Mesenchymal stem cell (in vitro differentiated cells and primary cell): ENCODE results near the gene RNF44.
A peak's percentile ranks its signal among the peaks of the same experiment; 100 is the strongest.

Experiments used
- DNase-seq: peaks from one replicate; pipeline ENCODE4 v3.0.0-alpha.2; 2013
- H2AFZ ChIP-seq: one replicate; pipeline ENCODE4 v1.6.1; 2013; ENCODE audit warnings: low read depth, mild to moderate bottlenecking, control low read depth, inconsistent platforms, low read length, moderate library complexity
- H2AK5ac ChIP-seq: 2 replicates; pipeline ENCODE4 v1.6.1; 2013; ENCODE audit warnings: low read length, moderate library complexity, mild to moderate bottlenecking, inconsistent platforms; ENCODE audit not compliant: severe bottlenecking
- H2BK120ac ChIP-seq: one replicate; pipeline ENCODE4 v1.6.1; 2013; ENCODE audit warnings: low read depth, mild to moderate bottlenecking, inconsistent platforms, low read length, moderate library complexity
- H2BK12ac ChIP-seq, 2 experiments: one replicate each; pipeline ENCODE4 v1.6.1; 2013; ENCODE audit warnings: inconsistent platforms in 2 of 2, low read length in 2 of 2, mild to moderate bottlenecking in 2 of 2, moderate library complexity in 2 of 2, control low read depth in 1 of 2
- H2BK15ac ChIP-seq: one replicate; pipeline ENCODE4 v1.6.1; 2013; ENCODE audit warnings: mild to moderate bottlenecking, low read depth, inconsistent platforms; ENCODE audit not compliant: poor library complexity, severe bottlenecking
- H2BK5ac ChIP-seq: 2 replicates; pipeline ENCODE4 v1.6.1; 2013; ENCODE audit warnings: low read depth, mild to moderate bottlenecking, low read length, control low read depth, inconsistent platforms; ENCODE audit not compliant: poor library complexity, severe bottlenecking
- H3K14ac ChIP-seq, 2 experiments: one replicate each; pipeline ENCODE4 v1.6.1; 2013; ENCODE audit warnings: inconsistent platforms in 2 of 2, low read length in 2 of 2, control low read depth in 1 of 2, mild to moderate bottlenecking in 1 of 2, moderate library complexity in 1 of 2
- H3K18ac ChIP-seq, 2 experiments: one replicate each; pipeline ENCODE4 v1.6.1; 2013; ENCODE audit warnings: inconsistent platforms in 2 of 2, low read length in 2 of 2, control low read depth in 1 of 2, low read depth in 1 of 2, mild to moderate bottlenecking in 1 of 2
- H3K23ac ChIP-seq, 2 experiments: one replicate each; pipeline ENCODE4 v1.6.1; 2013; ENCODE audit warnings: inconsistent platforms in 2 of 2, low read length in 2 of 2, mild to moderate bottlenecking in 2 of 2, moderate library complexity in 2 of 2, control low read depth in 1 of 2
- H3K27ac ChIP-seq: 2 replicates; pipeline ENCODE4 v1.5.1; 2013; ENCODE audit warnings: mild to moderate bottlenecking, moderate library complexity, low read length, control low read depth, inconsistent platforms; ENCODE audit not compliant: poor library complexity, severe bottlenecking
- H3K27me3 ChIP-seq, 2 experiments: 2 replicates each; pipeline versions ENCODE4 v1.6.1 to v1.7.0; 2013; ENCODE audit warnings: low read length in 2 of 2, mild to moderate bottlenecking in 2 of 2, moderate library complexity in 2 of 2, control low read depth in 1 of 2, inconsistent platforms in 1 of 2; ENCODE audit not compliant: control insufficient read depth in 1 of 2, insufficient read depth in 1 of 2
- H3K36me3 ChIP-seq, 2 experiments: 2 replicates each; pipeline versions ENCODE4 v1.6.1 to v1.7.0; 2013; ENCODE audit warnings: low read length in 2 of 2, control low read depth in 1 of 2, inconsistent platforms in 1 of 2, low read depth in 1 of 2, mild to moderate bottlenecking in 1 of 2; ENCODE audit not compliant: insufficient read depth in 2 of 2, control insufficient read depth in 1 of 2
- H3K4ac ChIP-seq, 2 experiments: one replicate each; pipeline ENCODE4 v1.6.1; 2013; ENCODE audit warnings: inconsistent platforms in 2 of 2, low read length in 2 of 2, mild to moderate bottlenecking in 2 of 2, moderate library complexity in 2 of 2, control low read depth in 1 of 2, low read depth in 1 of 2
- H3K4me1 ChIP-seq: 2 replicates; pipeline ENCODE4 v1.6.1; 2013; ENCODE audit warnings: low read depth, low read length, control low read depth; ENCODE audit not compliant: control insufficient read depth, insufficient read depth
- H3K4me2 ChIP-seq: 2 replicates; pipeline ENCODE4 v1.6.1; 2013; ENCODE audit warnings: low read length, mild to moderate bottlenecking, inconsistent platforms; ENCODE audit not compliant: poor library complexity, severe bottlenecking
- H3K4me3 ChIP-seq, 2 experiments: 2 replicates each; pipeline versions ENCODE4 v1.5.1 to v1.7.0; 2013; ENCODE audit warnings: low read length in 2 of 2, mild to moderate bottlenecking in 2 of 2, control low read depth in 1 of 2, low read depth in 1 of 2; ENCODE audit not compliant: insufficient read depth in 1 of 2
- H3K79me1 ChIP-seq: replicated peaks from 2 replicates; pipeline ENCODE4 v1.6.1; 2013; ENCODE audit warnings: mild to moderate bottlenecking, control low read depth, low read length, inconsistent platforms; ENCODE audit not compliant: poor library complexity, severe bottlenecking
- H3K9ac ChIP-seq: 2 replicates; pipeline ENCODE4 v1.7.0; 2013; ENCODE audit warnings: mild to moderate bottlenecking, low read length, moderate library complexity
- H3K9me3 ChIP-seq: 2 replicates; pipeline ENCODE4 v1.7.0; 2013; ENCODE audit warnings: mild to moderate bottlenecking, low read length; ENCODE audit not compliant: control insufficient read depth
- H4K8ac ChIP-seq: one replicate; pipeline ENCODE4 v1.6.1; 2013; ENCODE audit warnings: inconsistent platforms, mild to moderate bottlenecking, low read length, moderate library complexity
- H4K91ac ChIP-seq: one replicate; pipeline ENCODE4 v1.6.1; 2013; ENCODE audit warnings: mild to moderate bottlenecking, low read length, inconsistent platforms
- WGBS: methylation state at CpG from one replicate; pipeline ENCODE4 v1.1.7; 2013; ENCODE audit warnings: mixed read lengths; 5-methylcytosine and 5-hydroxymethylcytosine counted together

Gene RNF44

GRCh38 chr5:176543428-176544182 lies 6.4 kb upstream of the RNF44 start:
- Histone ChIP-seq H3K4ac (peak overlapping the region in 1 of 2 experiments; percentile 76), H3K9ac (peak overlapping the region; percentile 89), H3K4me1 (peaks cover 26% of the 10 kb centered on the region), H3K4me2 (peak overlapping the region; percentile 96), H3K9me3 (no peaks in the 10 kb centered on the region), H3K23ac (peak overlapping the region in 1 of 2 experiments; percentile 49), H2BK120ac (no peak overlapping the region), H3K79me1 (peaks cover 5% of the 10 kb centered on the region), H3K14ac (peak overlapping the region in 1 of 2 experiments; percentile 31), H2BK12ac (peak overlapping the region in 1 of 2 experiments; percentile 61), H3K27ac (no peak overlapping the region), H4K8ac (peak overlapping the region; percentile 56), H2BK5ac (no peak overlapping the region), H3K4me3 (peak overlapping the region; percentile 65 to 86), H2AK5ac (no peak overlapping the region), H4K91ac (no peak overlapping the region), H2AFZ (peak overlapping the region; percentile 89), H3K18ac (peak overlapping the region in 1 of 2 experiments; percentile 62), H3K36me3 (no peaks in the 10 kb centered on the region), H2BK15ac (peak overlapping the region; percentile 29), H3K27me3 (no peaks in the 10 kb centered on the region)
- under 1% methylated on average over 60 of the region's 63 CpGs for WGBS
- DNase-seq, result peak; percentile 29

- Histone ChIP-seq H3K79me1 (peaks cover 6% of the 10 kb centered on the region), H3K9ac (peak overlapping the region; percentile 77), H3K14ac (peak overlapping the region in 1 of 2 experiments; percentile 19), H3K27ac (no peak overlapping the region), H4K8ac (peak overlapping the region; percentile 72), H2BK15ac (peak overlapping the region; percentile 65), H3K4me2 (peak overlapping the region; percentile 96), H3K23ac (peak overlapping the region in 1 of 2 experiments; percentile 66), H4K91ac (no peak overlapping the region), H2BK5ac (no peak overlapping the region), H3K27me3 (no peaks in the 10 kb centered on the region), H3K4me1 (peaks cover 28% of the 10 kb centered on the region), H2BK12ac (peak overlapping the region in 1 of 2 experiments; percentile 16), H3K4ac (peak overlapping the region; percentile 48 to 76), H3K4me3 (peak overlapping the region; percentile 65 to 86), H3K9me3 (no peaks in the 10 kb centered on the region), H2AFZ (peak overlapping the region; percentile 81), H3K36me3 (no peaks in the 10 kb centered on the region), H3K18ac (peak overlapping the region; percentile 52 to 71), H2AK5ac (no peak overlapping the region), H2BK120ac (no peak overlapping the region)
- WGBS, result 2% methylated on average over 58 of the region's 110 CpGs
- peak; percentile 32 for DNase-seq
These were observed 5.6 kb upstream of the RNF44 start for GRCh38 chr5:176542596-176543427.

- Histone ChIP-seq H3K4ac (peak overlapping the region; percentile 83 to 87), H3K4me3 (peak overlapping the region; percentile 65 to 86), H2AK5ac (no peak overlapping the region), H3K27ac (no peak overlapping the region), H3K9me3 (no peaks in the 10 kb centered on the region), H4K8ac (peak overlapping the region; percentile 92), H2BK5ac (no peak overlapping the region), H3K4me1 (peaks cover 28% of the 10 kb centered on the region), H3K4me2 (peak overlapping the region; percentile 96), H3K14ac (no peak overlapping the region), H2BK15ac (peak overlapping the region; percentile 56), H2AFZ (peak overlapping the region; percentile 59), H3K79me1 (peaks cover 6% of the 10 kb centered on the region), H4K91ac (peak overlapping the region; percentile 92), H3K27me3 (no peaks in the 10 kb centered on the region), H2BK12ac (peak overlapping the region; percentile 4 to 81), H3K23ac (peak overlapping the region in 1 of 2 experiments; percentile 34), H2BK120ac (no peak overlapping the region), H3K9ac (peak overlapping the region; percentile 77), H3K18ac (peak overlapping the region; percentile 63 to 71), H3K36me3 (no peaks in the 10 kb centered on the region)
- no peak for DNase-seq
- 38% methylated on average over 15 of the region's 16 CpGs for WGBS
These were observed 5.0 kb upstream of the RNF44 start for GRCh38 chr5:176542135-176542595.
